GM23248 (cell line): Measurements from ENCODE around the gene ADSS2. TPM values are rescaled to one million over a fixed set of nuclear protein-coding genes. Genes with fewer than 3 reads are reported as not detected.

Experiments
- DNase-seq: peaks from one replicate; pipeline ENCODE4 v3.0.0-alpha.2; 2015
- H2AFZ ChIP-seq: fragments of 200-600 bp; sonication (generic); 2 replicates; pipeline ENCODE4 v1.6.1; 2016; ENCODE audit warnings: antibody characterized with exemption
- H3F3A ChIP-seq: fragments of 200-600 bp; sonication (generic); 2 replicates; pipeline ENCODE4 v1.6.1; 2016; ENCODE audit warnings: mild to moderate bottlenecking, antibody characterized with exemption, mixed run types; ENCODE audit not compliant: insufficient read depth
- H3K27ac ChIP-seq: fragments of 200-600 bp; sonication (generic); 2 replicates; pipeline ENCODE4 v1.5.1; 2016; ENCODE audit warnings: mild to moderate bottlenecking
- H3K27me3 ChIP-seq: fragments of 200-600 bp; sonication (generic); replicated peaks from 2 replicates; pipeline ENCODE4 v1.6.1; 2016; ENCODE audit warnings: mild to moderate bottlenecking; ENCODE audit not compliant: insufficient read depth
- H3K36me3 ChIP-seq: fragments of 200-600 bp; sonication (generic); 2 replicates; pipeline ENCODE4 v1.6.1; 2016; ENCODE audit warnings: low read depth, mild to moderate bottlenecking
- H3K4me1 ChIP-seq: fragments of 200-600 bp; sonication (generic); 2 replicates; pipeline ENCODE4 v1.6.1; 2016; ENCODE audit warnings: mild to moderate bottlenecking; ENCODE audit not compliant: insufficient read depth
- H3K4me2 ChIP-seq: fragments of 200-600 bp; sonication (generic); one replicate; pipeline ENCODE4 v1.6.1; 2016; ENCODE audit warnings: mild to moderate bottlenecking; ENCODE audit not compliant: unreplicated experiment
- H3K4me3 ChIP-seq: fragments of 200-600 bp; sonication (generic); 2 replicates; pipeline ENCODE4 v1.5.1; 2016; ENCODE audit warnings: mild to moderate bottlenecking
- H3K79me2 ChIP-seq: fragments of 200-600 bp; sonication (generic); 2 replicates; pipeline ENCODE4 v1.6.1; 2016; ENCODE audit warnings: mild to moderate bottlenecking; ENCODE audit not compliant: insufficient read depth
- H3K9ac ChIP-seq: fragments of 200-600 bp; sonication (generic); 2 replicates; pipeline ENCODE4 v1.6.1; 2016; ENCODE audit warnings: mild to moderate bottlenecking
- H3K9me2 ChIP-seq: fragments of 200-600 bp; sonication (generic); 2 replicates; pipeline ENCODE4 v1.6.1; 2016; ENCODE audit warnings: mixed run types, mild to moderate bottlenecking, moderate library complexity; ENCODE audit not compliant: insufficient read depth
- H3K9me3 ChIP-seq: fragments of 200-600 bp; sonication (generic); one replicate; pipeline ENCODE4 v1.6.1; 2017; ENCODE audit warnings: low read depth
- H4K20me1 ChIP-seq: fragments of 200-600 bp; sonication (generic); 2 replicates; pipeline ENCODE4 v1.6.0; 2016; ENCODE audit not compliant: insufficient read depth
- EZH2 ChIP-seq: fragments of 200-600 bp; sonication (generic); IDR thresholded peaks from 2 replicates; pipeline ENCODE4 v1.6.1; 2018; ENCODE audit warnings: antibody characterized with exemption, mild to moderate bottlenecking; ENCODE audit not compliant: insufficient read depth, poor library complexity, severe bottlenecking
- EZH2phosphoT487 ChIP-seq: fragments of 200-600 bp; sonication (generic); IDR thresholded peaks from 2 replicates; pipeline ENCODE4 v1.6.1; 2018; ENCODE audit warnings: antibody characterized with exemption, moderate library complexity, mild to moderate bottlenecking, low read depth; ENCODE audit not compliant: insufficient read depth
- WGBS, 2 experiments: methylation state at CpG; one replicate each; pipeline ENCODE4 v1.1.6; 2015 to 2017; ENCODE audit warnings: low lambda C conversion rate in 2 of 2, low coverage in 1 of 2; ENCODE audit errors: missing lambda C conversion rate in 2 of 2; 5-methylcytosine and 5-hydroxymethylcytosine counted together
- in situ Hi-C: fragments of 300-500 bp; cut with MboI; formaldehyde crosslinking; loops from 2 replicates; pipeline ENCODE4 v1.15.0; 2020
- polyA plus RNA-seq: library from polyadenylated mRNA; unstranded; fragments of >200 nt; fragmentation: Nextera tagmentation; extraction: Ambion mirVana; gene quantifications from 2 replicates; pipeline ENCODE4 v1.2.1, GENCODE V29; 2016
- total RNA-seq: library from RNA; depleted of rRNA; stranded (reverse); fragments of >200 nt; shearing (Covaris generic); gene quantifications from 2 replicates; pipeline ENCODE4 v1.2.3, GENCODE V29; 2014

The ADSS2 gene
- total and polyA plus RNA-seq, 2 experiments from 2014 or later = 38.8 to 55.0 TPM

DNA sequence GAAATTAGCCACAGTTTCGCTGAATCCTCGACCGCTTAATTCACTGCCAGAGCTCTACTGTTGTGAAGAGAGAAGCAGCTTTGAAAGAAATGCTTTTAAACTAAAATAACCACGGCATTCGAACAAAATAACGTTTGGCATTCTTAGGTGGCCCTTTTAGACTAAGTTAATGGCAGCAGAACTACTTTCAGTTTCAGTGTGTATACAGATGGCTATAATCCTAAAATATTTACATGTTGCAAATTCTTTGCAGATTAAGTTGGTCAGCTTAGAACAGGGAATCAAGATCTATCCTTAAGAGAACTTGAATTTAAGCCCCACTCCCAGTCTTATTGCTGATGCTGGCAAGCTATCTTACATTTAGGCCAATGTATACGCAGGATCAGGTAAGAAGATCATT is 62.7 kb downstream of the ADSS2 start:
- Histone ChIP-seq H3K27ac (no peak overlapping the region), H3K4me3 (peak overlapping the region; percentile 61), H4K20me1 (no peaks in the 10 kb centered on the region), H3K4me1 (no peaks in the 10 kb centered on the region), H3K9ac (peak overlapping the region; percentile 58), H3K9me2 (no peaks in the 10 kb centered on the region), H3K27me3 (no peaks in the 10 kb centered on the region), H3F3A (no peaks in the 10 kb centered on the region), H3K36me3 (no peaks in the 10 kb centered on the region), H3K79me2 (no peaks in the 10 kb centered on the region), H2AFZ (peak overlapping the region; percentile 82), H3K4me2 (peak overlapping the region; percentile 67), H3K9me3 (no peaks in the 10 kb centered on the region)
- in situ Hi-C loops = no loop called here
- TF ChIP-seq EZH2phosphoT487 = no peak
- no peak for TF ChIP-seq EZH2
- peak; percentile 30 for DNase-seq
- 49 to 54% methylated on average over 7 of the region's 7 CpGs for WGBS, 2 experiments

DNA sequence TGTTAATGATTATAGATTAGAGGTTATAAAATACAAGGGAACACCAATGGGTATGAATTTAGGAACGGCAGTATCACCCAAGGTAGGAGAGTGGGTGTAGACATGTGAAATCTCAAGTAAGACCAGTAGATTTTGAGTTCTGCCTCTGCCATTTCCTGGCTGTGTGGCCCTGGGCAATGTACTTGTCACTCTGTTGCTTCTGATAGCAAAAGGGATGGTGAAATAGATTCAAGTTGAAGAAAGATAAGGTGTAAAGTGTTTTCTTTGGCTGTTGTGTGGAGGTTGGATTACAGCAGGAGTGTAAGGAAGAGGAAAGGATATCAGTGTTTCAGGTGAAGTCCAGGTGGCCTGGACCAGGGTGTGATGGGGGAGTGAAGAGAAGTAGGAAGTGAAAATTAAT is 64.3 kb downstream of the ADSS2 start:
- in situ Hi-C loops = no loop called here
- H3K9me3 ChIP-seq = no peaks in the 10 kb centered on the region
- 0 out of 2 replicates have a peak, but pooled peaks cover 8% of the 10 kb centered on the region for H3F3A ChIP-seq
- no peak overlapping the region for H3K27ac ChIP-seq
- WGBS, 2 experiments = 89 to 94% methylated on average over 1 of the region's 1 CpG
- H4K20me1 ChIP-seq = no peaks in the 10 kb centered on the region
- H3K4me1 ChIP-seq = peaks cover 2% of the 10 kb centered on the region; the same call in 1 of the 2 replicates
- H3K4me3 ChIP-seq = no peak overlapping the region
- H3K9ac ChIP-seq = no peak overlapping the region
- no peak for DNase-seq
- no peaks in the 10 kb centered on the region for H3K79me2 ChIP-seq
- no peak overlapping the region for H2AFZ ChIP-seq
- H3K9me2 ChIP-seq = no peaks in the 10 kb centered on the region
- TF ChIP-seq EZH2phosphoT487 (no peak), EZH2 (no peak)
- H3K4me2 ChIP-seq = no peak overlapping the region
- H3K27me3 ChIP-seq = no peaks in the 10 kb centered on the region
- no peaks in the 10 kb centered on the region for H3K36me3 ChIP-seq

DNA sequence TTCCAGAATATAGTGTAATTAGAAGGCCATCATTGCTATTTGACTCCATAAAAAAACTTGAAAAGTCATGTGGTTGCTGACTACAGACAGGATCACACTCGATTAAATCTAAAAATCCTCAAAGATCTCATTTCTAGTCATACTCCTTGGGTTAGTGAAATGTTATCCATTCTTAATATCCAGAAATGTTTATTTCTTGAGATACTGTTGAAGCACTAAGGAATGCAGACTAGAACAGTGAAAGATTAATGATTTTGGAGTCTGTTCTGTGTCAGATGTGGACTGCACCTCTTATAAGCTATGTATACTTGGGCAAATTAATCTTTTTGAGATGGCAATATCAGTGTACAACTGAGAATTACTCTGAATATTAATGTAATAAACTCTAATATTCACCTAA is 65.1 kb downstream of the ADSS2 start:
- in situ Hi-C loops = no loop called here
- DNase-seq = no peak

DNA sequence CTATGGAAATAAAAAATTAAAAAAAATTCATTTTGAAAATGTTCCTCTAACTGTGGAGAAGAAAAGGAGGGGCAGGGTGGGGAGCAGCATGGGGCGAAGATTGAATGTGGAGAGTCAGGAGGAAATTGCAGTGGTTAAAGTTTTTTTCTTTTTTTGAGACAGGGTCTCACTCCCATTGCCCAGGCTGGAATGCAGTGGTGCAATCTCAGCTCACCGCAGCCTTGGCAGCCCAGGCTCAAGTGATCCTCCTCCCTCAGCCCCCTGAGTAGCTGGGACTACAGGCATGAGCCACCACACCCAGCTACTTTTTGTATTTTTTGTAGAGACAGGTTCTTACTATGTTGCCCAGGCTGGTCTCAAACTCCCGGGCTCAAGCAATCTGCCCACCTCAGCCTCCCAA is 67.6 kb downstream of the ADSS2 start:
- Histone ChIP-seq H3F3A (peaks cover 21% of the 10 kb centered on the region), H3K27me3 (no peaks in the 10 kb centered on the region), H3K27ac (no peak overlapping the region), H3K9me2 (no peaks in the 10 kb centered on the region), H3K36me3 (no peaks in the 10 kb centered on the region), H3K4me1 (peaks cover 14% of the 10 kb centered on the region), H3K4me3 (no peak overlapping the region), H2AFZ (no peak overlapping the region), H3K9me3 (no peaks in the 10 kb centered on the region), H3K79me2 (no peaks in the 10 kb centered on the region), H3K4me2 (no peak overlapping the region), H4K20me1 (no peaks in the 10 kb centered on the region), H3K9ac (no peak overlapping the region)
- in situ Hi-C loops = no loop called here
- 96 to 98% methylated on average over 3 of the region's 3 CpGs for WGBS, 2 experiments
- TF ChIP-seq EZH2phosphoT487 (no peak), EZH2 (no peak)
- DNase-seq = no peak

More for the DNA sequence above, 65.1 kb downstream of the ADSS2 start:
- WGBS, 2 experiments = 96 to 97% methylated on average over 1 of the region's 1 CpG
- no peak overlapping the region for H3K4me3 ChIP-seq
- H3F3A ChIP-seq = peaks cover 16% of the 10 kb centered on the region
- H3K27ac ChIP-seq = no peak overlapping the region
- H3K9ac ChIP-seq = no peak overlapping the region
- no peaks in the 10 kb centered on the region for H3K9me2 ChIP-seq
- H3K36me3 ChIP-seq = no peaks in the 10 kb centered on the region
- H2AFZ ChIP-seq = no peak overlapping the region
- TF ChIP-seq EZH2 (no peak), EZH2phosphoT487 (no peak)
- H3K27me3 ChIP-seq = no peaks in the 10 kb centered on the region
- no peaks in the 10 kb centered on the region for H3K9me3 ChIP-seq
- H3K4me1 ChIP-seq = peaks cover 10% of the 10 kb centered on the region
- H4K20me1 ChIP-seq = no peaks in the 10 kb centered on the region
- H3K4me2 ChIP-seq = no peak overlapping the region
- no peaks in the 10 kb centered on the region for H3K79me2 ChIP-seq

DNA sequence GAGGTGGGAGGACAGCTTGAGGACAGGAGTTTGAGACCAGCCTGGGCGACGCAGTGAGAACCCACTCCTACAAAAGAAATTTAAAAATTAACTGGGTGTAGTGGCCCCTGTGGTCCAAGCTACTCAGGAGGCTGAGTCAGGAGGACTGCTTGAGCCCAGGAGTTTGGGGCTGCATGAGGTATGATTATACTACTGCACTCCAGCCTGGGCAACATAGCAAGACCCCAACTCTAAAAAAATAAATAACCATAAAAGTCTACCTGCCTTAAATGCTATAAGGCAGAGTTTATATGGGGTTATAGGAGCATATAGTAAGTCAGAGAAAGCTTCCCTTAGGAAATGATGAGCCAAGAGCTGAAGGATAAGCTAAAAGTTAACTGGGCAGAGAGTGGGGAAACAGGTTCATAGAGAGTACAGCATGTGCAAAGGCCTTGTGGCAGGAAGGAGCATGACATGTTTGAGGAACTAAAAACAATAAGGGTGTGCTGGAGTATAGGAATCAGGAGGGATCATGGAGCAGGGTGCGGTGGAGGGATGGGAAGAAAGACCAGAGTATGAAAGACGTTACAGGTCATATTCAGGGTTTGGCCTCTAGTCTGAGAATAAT is 68.3 kb downstream of the ADSS2 start:
- Histone ChIP-seq H4K20me1 (no peaks in the 10 kb centered on the region), H3K27ac (no peak overlapping the region), H3K27me3 (no peaks in the 10 kb centered on the region), H3K9me3 (no peaks in the 10 kb centered on the region), H3F3A (peaks cover 21% of the 10 kb centered on the region), H3K4me3 (no peak overlapping the region), H3K36me3 (no peaks in the 10 kb centered on the region), H3K79me2 (no peaks in the 10 kb centered on the region), H2AFZ (no peak overlapping the region), H3K9ac (no peak overlapping the region), H3K4me1 (peaks cover 14% of the 10 kb centered on the region), H3K9me2 (no peaks in the 10 kb centered on the region), H3K4me2 (no peak overlapping the region)
- TF ChIP-seq EZH2phosphoT487 (no peak), EZH2 (no peak)
- in situ Hi-C loops = no loop called here
- WGBS, 2 experiments = 91 to 99% methylated on average over 4 of the region's 4 CpGs
- no peak for DNase-seq
